ENCODE measurements around the gene OR6K2. TPM values are rescaled to one million over a fixed set of nuclear protein-coding genes. Genes with fewer than 3 reads are reported as not detected.
"Not testable (repeated sequence)": the region's sequence is repeated elsewhere in the genome, so short reads cannot be mapped to it uniquely, and the experiment has no call there.

The OR6K2 gene
- total and polyA plus RNA-seq, 4 experiments from 2014 or later = not detected

DNA sequence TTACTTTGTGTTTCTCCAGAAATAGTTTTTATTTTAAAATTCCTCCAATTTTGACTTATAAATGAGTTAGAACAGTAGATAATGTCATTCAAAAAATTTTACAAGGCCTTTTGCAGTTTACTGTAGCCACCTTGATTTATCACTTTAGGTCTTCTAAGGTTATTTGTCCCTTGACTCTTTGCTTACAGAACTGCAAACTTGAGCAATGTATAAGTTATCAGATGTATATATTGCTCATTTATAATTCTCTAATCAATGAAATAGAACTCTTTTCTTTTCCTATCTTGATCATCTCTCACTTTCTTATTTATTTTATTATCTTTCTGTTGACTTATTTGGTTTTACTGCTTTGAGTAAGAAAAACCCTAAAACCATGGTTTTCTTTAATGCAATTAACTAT is 8.1 kb downstream of the OR6K2 start:
- H3K9me3 Mint-ChIP-seq = peaks cover 0 to 3% (median 0%) of the 10 kb centered on the region in 8 donors
- H3K9me3 ChIP-seq (ENCODE audit: control insufficient read depth in 1 of 2, low read length in 2 of 2) = no peaks in the 10 kb centered on the region
- intact Hi-C loops (cut with micrococcal nuclease) = no loop called here
- H3K36me3 ChIP-seq (ENCODE audit: insufficient read depth, low read length) = no peaks in the 10 kb centered on the region
- H3K4me1 Mint-ChIP-seq = no peaks in the 10 kb centered on the region
- H3K27me3 Mint-ChIP-seq = peaks cover 7 to 12% of the 10 kb centered on the region in 2 donors
- no peak overlapping the region for H3K27ac ChIP-seq (ENCODE audit: low read depth, low read length)
- POLR2A ChIA-PET (ENCODE audit: partially characterized antibody) = no interaction called here
- no peak for DNase-seq
- H3K27me3 ChIP-seq (ENCODE audit: insufficient read depth, low read length) = no peaks in the 10 kb centered on the region
- H3K4me3 Mint-ChIP-seq = no peak overlapping the region
- no peaks in the 10 kb centered on the region for H3K36me3 Mint-ChIP-seq
- no peaks in the 10 kb centered on the region for H3K4me1 ChIP-seq (ENCODE audit: insufficient read depth, low read length)
- H3K4me3 ChIP-seq (ENCODE audit: low read length in 2 of 2) = no peak overlapping the region
- CTCF ChIA-PET (ENCODE audit: partially characterized antibody) = no interaction called here
- no peak overlapping the region for H3K27ac Mint-ChIP-seq

DNA sequence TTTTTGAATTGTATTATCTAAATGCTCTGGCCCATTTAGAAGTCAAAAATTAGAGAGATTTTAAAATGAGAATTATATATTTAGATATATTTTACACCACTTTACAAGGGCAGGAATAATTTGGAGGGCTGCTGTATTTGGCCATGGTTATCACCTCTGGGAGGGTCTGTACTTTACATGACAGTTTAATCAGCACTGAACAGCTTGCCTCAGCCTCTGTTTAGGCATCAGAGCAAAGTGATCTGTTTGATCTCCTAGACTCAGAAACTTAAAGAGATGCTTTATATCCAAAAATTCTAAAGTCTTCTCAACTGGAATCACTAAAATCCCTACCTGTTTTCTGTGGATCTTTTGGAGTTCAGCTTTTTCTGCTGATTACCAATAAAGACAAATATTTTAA is 8.5 kb downstream of the OR6K2 start:
- Mint-ChIP-seq H3K27ac (no peak overlapping the region), H3K4me1 (no peaks in the 10 kb centered on the region), H3K4me3 (no peak overlapping the region), H3K9me3 (peaks cover 0 to 3% (median 0%) of the 10 kb centered on the region in 8 donors), H3K27me3 (peaks cover 7 to 16% of the 10 kb centered on the region in 2 donors), H3K36me3 (no peaks in the 10 kb centered on the region)
- H3K4me3 ChIP-seq (ENCODE audit: low read length in 2 of 2) = no peak overlapping the region
- no peaks in the 10 kb centered on the region for H3K4me1 ChIP-seq (ENCODE audit: insufficient read depth, low read length)
- DNase-seq = no peak
- H3K27ac ChIP-seq (ENCODE audit: low read depth, low read length) = no peak overlapping the region
- no peaks in the 10 kb centered on the region for H3K36me3 ChIP-seq (ENCODE audit: insufficient read depth, low read length)
- no peaks in the 10 kb centered on the region for H3K27me3 ChIP-seq (ENCODE audit: insufficient read depth, low read length)
- ChIA-PET CTCF (ENCODE audit: partially characterized antibody) (no interaction called here), POLR2A (ENCODE audit: partially characterized antibody) (no interaction called here)
- no peaks in the 10 kb centered on the region for H3K9me3 ChIP-seq (ENCODE audit: control insufficient read depth in 1 of 2, low read length in 2 of 2)
- intact Hi-C loops (cut with micrococcal nuclease) = no loop called here

DNA sequence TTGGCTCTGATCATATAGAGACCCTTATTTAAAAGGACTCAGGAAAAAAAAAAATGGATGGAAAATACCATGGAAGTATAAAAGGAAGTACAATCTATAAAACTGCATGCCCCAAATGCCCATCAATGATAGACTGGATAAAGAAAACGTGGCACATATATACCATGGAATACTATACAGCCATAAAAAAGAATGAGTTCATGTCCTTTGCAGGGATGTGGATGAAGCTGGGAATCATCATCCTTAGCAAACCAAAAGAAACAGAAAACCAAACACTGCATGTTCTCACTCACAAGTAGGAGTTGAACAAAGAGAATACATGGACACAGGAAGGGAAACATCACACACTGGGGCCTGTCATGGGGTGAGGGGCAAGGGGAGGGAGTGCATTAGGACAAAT is 9.3 kb downstream of the OR6K2 start:
- H3K36me3 ChIP-seq (ENCODE audit: insufficient read depth, low read length); H3K4me1 ChIP-seq (ENCODE audit: insufficient read depth, low read length); H3K27ac Mint-ChIP-seq; intact Hi-C loops (cut with micrococcal nuclease); H3K4me1 Mint-ChIP-seq; DNase-seq; H3K27ac ChIP-seq (ENCODE audit: low read depth, low read length); CTCF ChIA-PET (ENCODE audit: partially characterized antibody); H3K27me3 ChIP-seq (ENCODE audit: insufficient read depth, low read length); POLR2A ChIA-PET (ENCODE audit: partially characterized antibody); H3K4me3 Mint-ChIP-seq; H3K36me3 Mint-ChIP-seq; H3K9me3 ChIP-seq (ENCODE audit: control insufficient read depth in 1 of 2, low read length in 2 of 2); H3K9me3 Mint-ChIP-seq; H3K4me3 ChIP-seq (ENCODE audit: low read length in 2 of 2): not testable (repeated sequence)
- peaks cover 7 to 16% of the 10 kb centered on the region in 2 donors for H3K27me3 Mint-ChIP-seq

DNA sequence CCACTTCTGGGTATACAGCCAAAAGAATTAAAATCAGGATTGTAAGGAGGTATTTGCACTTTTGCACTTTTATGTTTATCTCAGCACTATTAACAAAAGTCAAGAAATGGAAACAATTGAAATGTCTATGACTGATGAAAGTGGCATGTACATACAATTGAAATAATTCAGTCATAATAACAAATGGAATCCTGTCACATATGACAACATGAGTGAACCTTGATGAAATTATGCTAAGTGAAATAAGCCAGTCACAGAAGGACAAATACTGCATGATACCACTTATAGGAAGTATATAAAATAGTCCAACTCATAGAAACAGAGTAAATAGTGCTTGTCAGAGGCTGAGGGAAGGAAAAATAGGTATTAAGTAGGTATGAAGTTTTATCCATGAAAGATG is 10.6 kb downstream of the OR6K2 start:
- Mint-ChIP-seq H3K27me3 (peaks cover 13 to 16% of the 10 kb centered on the region in 2 donors), H3K4me1 (no peaks in the 10 kb centered on the region), H3K4me3 (no peak overlapping the region), H3K27ac (no peak overlapping the region), H3K36me3 (no peaks in the 10 kb centered on the region), H3K9me3 (peaks cover 0 to 3% (median 0%) of the 10 kb centered on the region in 8 donors)
- no peaks in the 10 kb centered on the region for H3K4me1 ChIP-seq (ENCODE audit: insufficient read depth, low read length)
- no peak for DNase-seq
- H3K36me3 ChIP-seq (ENCODE audit: insufficient read depth, low read length) = no peaks in the 10 kb centered on the region
- POLR2A ChIA-PET (ENCODE audit: partially characterized antibody) = no interaction called here
- intact Hi-C loops (cut with micrococcal nuclease) = no loop called here
- H3K27ac ChIP-seq (ENCODE audit: low read depth, low read length) = no peak overlapping the region
- CTCF ChIA-PET (ENCODE audit: partially characterized antibody) = no interaction called here
- H3K27me3 ChIP-seq (ENCODE audit: insufficient read depth, low read length) = no peaks in the 10 kb centered on the region
- H3K4me3 ChIP-seq (ENCODE audit: low read length in 2 of 2) = no peak overlapping the region
- no peaks in the 10 kb centered on the region for H3K9me3 ChIP-seq (ENCODE audit: control insufficient read depth in 1 of 2, low read length in 2 of 2)

DNA sequence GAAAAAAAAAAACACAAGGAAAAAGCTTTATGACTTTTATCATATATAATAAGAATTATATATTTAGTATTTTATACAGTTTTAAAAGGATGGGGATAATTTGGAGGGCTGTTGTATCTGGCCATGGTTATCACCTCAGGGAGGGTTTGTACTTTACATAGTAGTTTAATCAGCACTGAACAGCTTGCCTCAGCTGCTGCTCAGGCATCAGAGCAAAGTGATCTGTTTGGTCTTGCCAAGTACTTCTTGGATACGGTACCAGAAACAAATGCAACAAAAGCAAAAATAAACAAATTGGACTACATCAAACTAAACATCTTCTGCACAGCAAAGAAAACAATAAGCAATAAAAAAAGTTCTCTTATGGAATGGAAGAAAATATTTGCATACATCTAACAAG is 11.3 kb downstream of the OR6K2 start:
- Histone ChIP-seq H3K27ac (ENCODE audit: low read depth, low read length) (no peak overlapping the region), H3K36me3 (ENCODE audit: insufficient read depth, low read length) (no peaks in the 10 kb centered on the region), H3K4me3 (ENCODE audit: low read length in 2 of 2) (no peak overlapping the region), H3K9me3 (ENCODE audit: control insufficient read depth in 1 of 2, low read length in 2 of 2) (no peaks in the 10 kb centered on the region), H3K27me3 (ENCODE audit: insufficient read depth, low read length) (no peaks in the 10 kb centered on the region), H3K4me1 (ENCODE audit: insufficient read depth, low read length) (no peaks in the 10 kb centered on the region)
- Mint-ChIP-seq H3K4me3 (no peak overlapping the region), H3K9me3 (peaks cover 0 to 3% (median 0%) of the 10 kb centered on the region in 8 donors), H3K4me1 (no peaks in the 10 kb centered on the region), H3K27ac (no peak overlapping the region), H3K36me3 (no peaks in the 10 kb centered on the region), H3K27me3 (peaks cover 18 to 19% of the 10 kb centered on the region in 2 donors)
- no peak for DNase-seq
- intact Hi-C loops (cut with micrococcal nuclease) = no loop called here
- POLR2A ChIA-PET (ENCODE audit: partially characterized antibody) = no interaction called here
- CTCF ChIA-PET (ENCODE audit: partially characterized antibody) = no interaction called here

DNA sequence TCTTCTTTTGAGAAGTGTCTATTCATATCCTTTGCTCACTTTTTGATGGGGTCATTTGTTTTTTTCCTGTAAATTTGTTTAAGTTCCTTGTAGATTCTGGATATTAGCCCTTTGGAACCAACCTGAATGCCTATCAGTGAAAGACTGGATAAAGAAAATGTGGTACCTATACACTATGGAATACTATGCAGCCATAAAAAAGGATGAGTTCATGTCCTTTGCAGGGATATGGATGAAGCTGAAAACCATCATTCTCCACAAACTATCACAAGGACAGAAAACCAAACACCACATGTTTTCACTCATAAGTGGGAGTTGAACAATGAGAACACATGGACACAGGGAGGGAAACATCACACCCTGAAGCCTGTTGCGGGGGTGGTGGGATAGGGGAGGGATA is 12.1 kb downstream of the OR6K2 start:
- H3K27me3 ChIP-seq (ENCODE audit: insufficient read depth, low read length); H3K9me3 Mint-ChIP-seq; H3K4me1 ChIP-seq (ENCODE audit: insufficient read depth, low read length); H3K9me3 ChIP-seq (ENCODE audit: control insufficient read depth in 1 of 2, low read length in 2 of 2); H3K27ac ChIP-seq (ENCODE audit: low read depth, low read length); H3K4me1 Mint-ChIP-seq; H3K36me3 ChIP-seq (ENCODE audit: insufficient read depth, low read length); H3K4me3 Mint-ChIP-seq; intact Hi-C loops (cut with micrococcal nuclease); H3K36me3 Mint-ChIP-seq; CTCF ChIA-PET (ENCODE audit: partially characterized antibody); DNase-seq; H3K4me3 ChIP-seq (ENCODE audit: low read length in 2 of 2); POLR2A ChIA-PET (ENCODE audit: partially characterized antibody); H3K27ac Mint-ChIP-seq: not testable (repeated sequence)
- peaks cover 18 to 22% of the 10 kb centered on the region in 2 donors for H3K27me3 Mint-ChIP-seq

DNA sequence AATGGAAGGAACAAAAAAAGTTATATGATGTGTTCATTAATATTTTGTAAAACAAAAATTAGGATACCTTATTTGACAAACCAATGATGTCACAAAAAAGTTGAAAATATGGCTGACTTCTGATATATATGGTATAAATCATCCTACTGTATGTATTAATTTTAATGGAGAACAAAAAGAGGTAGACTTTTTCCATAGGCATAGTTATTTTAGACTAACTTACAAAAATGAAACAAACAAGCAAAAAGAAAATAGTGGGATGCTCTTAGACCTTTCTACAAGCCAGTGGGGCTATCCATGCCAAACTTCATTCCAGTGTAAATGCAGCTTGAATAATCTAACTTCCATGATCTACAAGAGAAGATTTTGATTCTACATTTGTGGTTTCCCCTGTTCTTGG is 13.4 kb downstream of the OR6K2 start:
- H3K27ac ChIP-seq (ENCODE audit: low read depth, low read length) = no peak overlapping the region
- H3K9me3 ChIP-seq (ENCODE audit: control insufficient read depth in 1 of 2, low read length in 2 of 2) = no peaks in the 10 kb centered on the region
- Mint-ChIP-seq H3K4me3 (no peak overlapping the region), H3K4me1 (no peaks in the 10 kb centered on the region), H3K36me3 (no peaks in the 10 kb centered on the region), H3K9me3 (peaks cover 0 to 3% (median 0%) of the 10 kb centered on the region in 8 donors), H3K27me3 (peaks cover 20 to 24% of the 10 kb centered on the region in 2 donors), H3K27ac (no peak overlapping the region)
- intact Hi-C loops (cut with micrococcal nuclease) = no loop called here
- H3K27me3 ChIP-seq (ENCODE audit: insufficient read depth, low read length) = no peaks in the 10 kb centered on the region
- no peaks in the 10 kb centered on the region for H3K36me3 ChIP-seq (ENCODE audit: insufficient read depth, low read length)
- no peaks in the 10 kb centered on the region for H3K4me1 ChIP-seq (ENCODE audit: insufficient read depth, low read length)
- DNase-seq = no peak
- ChIA-PET CTCF (ENCODE audit: partially characterized antibody) (no interaction called here), POLR2A (ENCODE audit: partially characterized antibody) (no interaction called here)
- H3K4me3 ChIP-seq (ENCODE audit: low read length in 2 of 2) = no peak overlapping the region

All from CD4-positive, alpha-beta memory T cell (primary cell).